Activated CD4-positive, alpha-beta memory T cell treated with anti-CD3 and anti-CD28 coated beads, Interleukin-2, amount 10 ng/mL, durations not matched to agents 7 days and 5 days (primary cell): ENCODE data around the gene FSTL4. TPM values are rescaled to one million over a fixed set of nuclear protein-coding genes. Genes with fewer than 3 reads are reported as not detected.
A peak's percentile ranks its signal among the peaks of the same experiment; 100 is the strongest.

Experiments used
- CTCF ChIA-PET: fragments of 350-600 bp; sonication (Branson Sonifier 250); formaldehyde crosslinking; loops from one replicate; lab custom pipeline; 2021; ENCODE audit warnings: antibody characterized with exemption, inconsistent platforms; lab: Charles Lee
- POLR2A ChIA-PET: fragments of 350-600 bp; sonication (Branson Sonifier 250); formaldehyde crosslinking; loops from one replicate; lab custom pipeline; 2021; ENCODE audit warnings: antibody characterized with exemption; lab: Charles Lee
- DNase-seq: peaks from one replicate; pipeline ENCODE4 v3.0.0-alpha.2; 2020
- H3K27ac Mint-ChIP-seq: one replicate; pipeline ENCODE4 v1.8.0; 2021; ENCODE audit warnings: mild to moderate bottlenecking, mixed read lengths
- H3K27me3 Mint-ChIP-seq: one replicate; pipeline ENCODE4 v1.8.0; 2021; ENCODE audit warnings: mixed read lengths
- H3K36me3 Mint-ChIP-seq: one replicate; pipeline ENCODE4 v1.8.0; 2021; ENCODE audit warnings: low read depth, mixed read lengths
- H3K4me1 Mint-ChIP-seq: one replicate; pipeline ENCODE4 v1.8.0; 2021; ENCODE audit warnings: mixed read lengths
- H3K4me3 Mint-ChIP-seq: one replicate; pipeline ENCODE4 v1.8.0; 2021; ENCODE audit warnings: mild to moderate bottlenecking, mixed read lengths
- H3K9me3 Mint-ChIP-seq: one replicate; pipeline ENCODE4 v1.8.0; 2021; ENCODE audit warnings: mixed read lengths
- total RNA-seq, 2 experiments: library from RNA; stranded (reverse); gene quantifications; one replicate each; pipeline ENCODE4 v1.2.3, GENCODE V29; 2021

FSTL4 gene
- total RNA-seq, 2 experiments from 2014 or later = not detected

DNA sequence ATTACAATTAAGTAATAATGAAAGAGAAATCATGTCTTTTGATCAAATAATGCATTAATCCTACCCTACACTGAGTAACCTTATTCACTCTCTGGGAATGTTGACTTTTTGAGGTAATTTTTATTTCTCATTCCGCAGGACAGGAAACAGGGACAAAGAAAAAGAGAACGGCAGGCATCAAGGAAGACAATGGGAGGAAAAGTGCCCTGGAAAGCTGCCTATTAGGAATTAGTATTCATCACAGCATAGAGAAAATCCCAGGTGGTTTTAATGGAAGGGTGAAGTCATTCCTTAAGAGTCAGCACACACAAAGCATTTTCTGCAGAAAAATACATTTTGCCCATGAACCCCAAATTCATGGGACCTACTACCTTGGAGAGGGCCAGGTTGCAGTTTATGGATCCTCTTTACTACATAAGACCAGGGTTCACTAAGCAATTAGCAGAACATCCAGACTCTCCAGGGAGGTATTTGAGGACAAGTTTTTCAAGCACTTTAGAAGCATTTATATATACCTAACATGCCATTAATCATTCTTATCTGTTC is 9.4 kb downstream of the FSTL4 start:
- no peaks in the 10 kb centered on the region for H3K4me1 Mint-ChIP-seq
- H3K9me3 Mint-ChIP-seq = no peaks in the 10 kb centered on the region
- H3K4me3 Mint-ChIP-seq = no peak overlapping the region
- CTCF ChIA-PET = no interaction called here
- no peaks in the 10 kb centered on the region for H3K36me3 Mint-ChIP-seq
- POLR2A ChIA-PET = no interaction called here
- no peak overlapping the region for H3K27ac Mint-ChIP-seq
- peaks cover 12% of the 10 kb centered on the region for H3K27me3 Mint-ChIP-seq
- no peak for DNase-seq

DNA sequence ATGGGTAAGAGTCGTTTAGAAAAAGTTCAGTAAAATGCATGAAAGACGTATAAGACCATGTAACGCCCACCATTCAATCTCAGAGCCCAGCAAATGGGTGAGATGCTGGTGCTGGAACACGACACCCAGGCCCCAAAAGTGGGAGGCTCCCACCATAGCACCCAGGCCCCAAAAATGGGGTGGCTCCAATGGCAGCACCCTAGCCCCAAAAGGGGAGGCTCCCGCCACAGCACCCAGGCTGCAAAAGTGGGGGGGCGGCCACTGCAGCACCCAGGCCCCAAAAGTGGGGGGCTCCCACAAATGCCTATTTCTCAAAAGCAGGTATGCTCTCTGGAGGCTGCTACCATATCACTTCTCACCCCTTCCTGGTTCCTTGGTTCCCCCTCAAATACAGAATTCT is 12.7 kb downstream of the FSTL4 start:
- Mint-ChIP-seq H3K4me1 (no peaks in the 10 kb centered on the region), H3K36me3 (no peaks in the 10 kb centered on the region), H3K27ac (no peak overlapping the region), H3K27me3 (peaks cover 16% of the 10 kb centered on the region), H3K9me3 (no peaks in the 10 kb centered on the region), H3K4me3 (no peak overlapping the region)
- ChIA-PET CTCF (no interaction called here), POLR2A (no interaction called here)
- DNase-seq = no peak

DNA sequence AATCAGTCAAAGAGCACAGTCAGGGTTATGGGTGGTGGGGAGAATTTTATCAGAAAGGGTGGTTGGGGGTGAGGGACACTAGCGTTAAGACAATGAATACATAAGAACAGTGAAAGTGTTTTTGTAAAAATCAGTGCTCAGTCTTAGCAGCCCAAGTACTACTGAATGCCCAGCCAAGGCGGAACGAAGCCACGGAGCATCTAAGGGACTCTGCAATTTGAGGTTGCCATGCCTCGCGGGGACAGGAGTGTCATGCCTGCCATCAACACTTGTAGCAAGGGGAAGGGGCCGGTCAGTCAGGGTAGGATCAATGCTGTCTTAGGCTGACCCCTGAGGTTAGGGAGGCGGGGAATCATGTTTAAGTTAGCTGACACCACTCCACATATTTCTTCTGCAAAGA is 13.3 kb downstream of the FSTL4 start:
- no peak overlapping the region for H3K27ac Mint-ChIP-seq
- peaks cover 11% of the 10 kb centered on the region for H3K27me3 Mint-ChIP-seq
- CTCF ChIA-PET = no interaction called here
- H3K36me3 Mint-ChIP-seq = no peaks in the 10 kb centered on the region
- H3K9me3 Mint-ChIP-seq = no peaks in the 10 kb centered on the region
- POLR2A ChIA-PET = no interaction called here
- no peaks in the 10 kb centered on the region for H3K4me1 Mint-ChIP-seq
- no peak for DNase-seq
- H3K4me3 Mint-ChIP-seq = no peak overlapping the region

DNA sequence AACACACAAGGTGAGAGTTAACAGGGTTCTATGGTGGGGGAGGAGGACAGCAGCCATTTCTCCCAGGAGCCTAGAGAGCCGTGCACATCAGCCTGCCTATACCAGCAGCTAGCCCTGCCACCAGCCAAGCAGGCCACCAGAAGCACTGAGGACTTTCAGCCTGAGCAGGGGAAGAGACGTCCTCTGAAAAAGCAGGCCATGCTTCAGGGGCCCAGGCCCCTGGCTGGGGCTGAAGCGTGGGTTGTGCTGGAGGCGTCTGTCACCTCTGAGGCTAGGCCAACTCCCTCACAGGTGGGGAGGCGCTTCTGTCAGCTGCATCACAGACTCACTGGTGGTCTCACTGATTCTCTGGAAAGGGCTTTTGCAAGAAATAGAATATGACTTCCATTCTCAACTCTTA is 16.3 kb downstream of the FSTL4 start:
- Mint-ChIP-seq H3K27me3 (peaks cover 9% of the 10 kb centered on the region), H3K4me1 (no peaks in the 10 kb centered on the region), H3K4me3 (no peak overlapping the region), H3K27ac (no peak overlapping the region), H3K9me3 (no peaks in the 10 kb centered on the region), H3K36me3 (no peaks in the 10 kb centered on the region)
- POLR2A ChIA-PET = no interaction called here
- CTCF ChIA-PET = no interaction called here
- no peak for DNase-seq

DNA sequence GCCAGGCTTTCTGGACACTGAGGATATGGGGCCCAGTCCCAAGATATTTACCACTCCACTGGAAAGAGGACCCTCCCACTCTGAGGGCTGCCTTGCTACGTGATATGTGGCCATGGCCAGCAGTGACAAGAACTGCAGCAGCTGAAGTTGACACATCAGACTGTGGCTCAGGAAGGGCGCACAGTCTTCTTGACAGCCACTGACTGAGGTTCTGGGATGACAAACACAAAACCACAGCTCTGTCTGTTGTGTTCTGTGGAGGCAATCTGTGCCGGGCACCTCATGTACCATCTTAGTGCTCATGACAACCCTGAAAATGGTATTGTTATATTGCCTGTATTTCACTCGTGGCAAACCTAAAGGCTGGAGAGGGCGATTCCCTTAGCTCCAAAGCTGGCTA is 16.9 kb downstream of the FSTL4 start:
- no peak for DNase-seq
- Mint-ChIP-seq H3K4me3 (no peak overlapping the region), H3K27ac (no peak overlapping the region), H3K27me3 (peaks cover 8% of the 10 kb centered on the region), H3K9me3 (no peaks in the 10 kb centered on the region), H3K36me3 (no peaks in the 10 kb centered on the region), H3K4me1 (no peaks in the 10 kb centered on the region)
- POLR2A ChIA-PET = no interaction called here
- CTCF ChIA-PET = no interaction called here

DNA sequence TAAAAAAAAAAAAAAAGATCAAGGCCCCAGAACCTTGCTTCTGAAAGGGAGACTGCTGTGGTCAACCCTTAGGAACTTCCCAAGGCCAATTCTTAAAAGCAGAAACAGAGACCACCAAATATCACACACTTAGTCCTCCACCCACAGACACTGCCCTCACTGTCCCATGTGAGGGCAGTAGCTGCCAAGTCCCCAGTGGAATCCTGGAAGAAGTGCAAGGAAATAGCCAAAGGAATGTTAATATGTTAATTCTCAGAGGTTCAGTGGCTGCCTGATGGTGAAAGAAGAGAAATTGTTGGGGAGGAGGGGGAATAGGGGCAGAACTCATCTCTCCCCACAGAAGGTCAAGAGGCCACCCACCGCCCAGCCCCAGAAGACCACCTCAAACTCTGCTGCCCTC is 23.1 kb downstream of the FSTL4 start:
- CTCF ChIA-PET = no interaction called here
- Mint-ChIP-seq H3K27ac (no peak overlapping the region), H3K9me3 (no peaks in the 10 kb centered on the region), H3K4me1 (no peaks in the 10 kb centered on the region), H3K36me3 (no peaks in the 10 kb centered on the region), H3K27me3 (peaks cover 4% of the 10 kb centered on the region), H3K4me3 (no peak overlapping the region)
- POLR2A ChIA-PET = no interaction called here
- no peak for DNase-seq

GRCh38 chr5:133582971-133583370 is 29.4 kb downstream of the FSTL4 start:
- CTCF ChIA-PET = no interaction called here
- no peaks in the 10 kb centered on the region for H3K36me3 Mint-ChIP-seq

GRCh38 chr5:133581918-133582317 is 30.4 kb downstream of the FSTL4 start:
- DNase-seq = no peak
- no peak overlapping the region for H3K4me3 Mint-ChIP-seq
- no peaks in the 10 kb centered on the region for H3K9me3 Mint-ChIP-seq
- CTCF ChIA-PET = no interaction called here
- H3K27ac Mint-ChIP-seq = no peak overlapping the region
- peaks cover 3% of the 10 kb centered on the region for H3K27me3 Mint-ChIP-seq
- H3K4me1 Mint-ChIP-seq = no peaks in the 10 kb centered on the region
- H3K36me3 Mint-ChIP-seq = no peaks in the 10 kb centered on the region
- POLR2A ChIA-PET = no interaction called here

More at GRCh38 chr5:133582971-133583370, 29.4 kb downstream of the FSTL4 start:
- no peak for DNase-seq
- H3K27ac Mint-ChIP-seq = no peak overlapping the region
- POLR2A ChIA-PET = no interaction called here
- H3K4me1 Mint-ChIP-seq = no peaks in the 10 kb centered on the region
- H3K27me3 Mint-ChIP-seq = no peaks in the 10 kb centered on the region
- no peak overlapping the region for H3K4me3 Mint-ChIP-seq
- no peaks in the 10 kb centered on the region for H3K9me3 Mint-ChIP-seq

DNA sequence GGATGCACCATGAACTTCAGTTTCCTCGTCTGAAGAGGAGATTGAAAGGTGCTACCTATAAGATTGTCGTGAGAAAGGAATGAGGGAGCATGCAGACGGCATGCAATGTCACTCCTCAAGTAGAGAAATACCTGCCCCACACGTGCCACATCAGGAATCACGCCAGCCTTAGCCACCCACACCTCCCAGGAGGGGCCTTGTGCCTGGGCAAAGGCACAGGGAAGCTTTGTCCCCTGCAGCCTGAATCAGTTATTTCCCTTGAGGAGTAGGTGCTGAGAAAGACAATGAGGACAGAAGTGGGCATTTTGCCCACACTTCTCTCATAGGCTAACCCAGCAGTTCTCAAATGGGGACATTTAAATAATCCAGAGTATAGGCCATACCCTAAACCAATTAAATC is 31.0 kb downstream of the FSTL4 start:
- Mint-ChIP-seq H3K36me3 (no peaks in the 10 kb centered on the region), H3K9me3 (no peaks in the 10 kb centered on the region), H3K27me3 (peaks cover 5% of the 10 kb centered on the region), H3K4me3 (no peak overlapping the region), H3K4me1 (no peaks in the 10 kb centered on the region), H3K27ac (no peak overlapping the region)
- no peak for DNase-seq
- ChIA-PET POLR2A (no interaction called here), CTCF (no interaction called here)

DNA sequence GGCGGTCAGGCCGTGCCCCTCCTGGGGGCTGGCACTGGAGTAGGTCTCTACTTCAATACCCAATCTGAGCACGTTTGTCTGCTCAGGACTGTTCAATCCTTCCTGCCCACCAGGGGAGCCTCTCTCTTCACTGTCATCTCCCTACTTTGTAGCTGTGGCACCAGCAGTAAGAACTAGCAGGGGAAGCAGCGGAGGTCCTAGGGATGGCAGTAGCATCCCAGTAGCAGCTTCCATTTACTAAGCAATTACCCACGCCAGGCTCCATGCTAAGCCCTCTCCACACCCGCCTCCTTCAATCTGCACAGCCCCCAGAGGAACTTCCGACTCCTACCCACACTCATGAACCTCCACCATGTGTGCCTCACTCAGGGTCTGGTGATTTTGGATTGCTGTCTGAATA is 31.7 kb downstream of the FSTL4 start:
- peaks cover 8% of the 10 kb centered on the region for H3K27me3 Mint-ChIP-seq
- H3K4me3 Mint-ChIP-seq = no peak overlapping the region
- ChIA-PET CTCF (no interaction called here), POLR2A (no interaction called here)
- H3K9me3 Mint-ChIP-seq = no peaks in the 10 kb centered on the region
- H3K27ac Mint-ChIP-seq = no peak overlapping the region
- no peak for DNase-seq
- no peaks in the 10 kb centered on the region for H3K4me1 Mint-ChIP-seq
- no peaks in the 10 kb centered on the region for H3K36me3 Mint-ChIP-seq

DNA sequence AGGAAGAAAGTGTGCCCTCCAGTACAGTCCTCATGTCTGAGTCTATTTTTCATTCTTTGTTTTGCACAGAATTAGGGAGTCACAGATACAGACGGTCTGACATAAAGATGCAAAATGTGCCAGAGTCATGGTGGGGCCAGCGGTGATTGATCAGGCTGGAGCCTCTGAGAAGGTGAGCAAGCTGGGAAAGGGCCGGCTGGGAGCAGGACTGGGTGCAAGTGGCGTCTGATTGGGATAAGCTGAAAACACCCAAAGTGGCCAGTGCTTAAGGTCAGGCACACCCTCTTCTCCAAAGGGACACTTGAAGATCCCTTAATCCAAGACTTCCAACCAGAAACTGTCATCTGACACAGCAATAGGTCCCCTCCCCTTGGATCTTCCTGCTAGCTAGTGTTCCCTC is 32.6 kb downstream of the FSTL4 start:
- H3K27ac Mint-ChIP-seq = no peak overlapping the region
- DNase-seq = no peak
- no peaks in the 10 kb centered on the region for H3K36me3 Mint-ChIP-seq
- ChIA-PET POLR2A (no interaction called here), CTCF (no interaction called here)
- no peak overlapping the region for H3K4me3 Mint-ChIP-seq
- H3K9me3 Mint-ChIP-seq = no peaks in the 10 kb centered on the region
- H3K4me1 Mint-ChIP-seq = no peaks in the 10 kb centered on the region
- peaks cover 11% of the 10 kb centered on the region for H3K27me3 Mint-ChIP-seq

GRCh38 chr5:133569347-133569746 is 43.0 kb downstream of the FSTL4 start:
- peaks cover 3% of the 10 kb centered on the region for H3K9me3 Mint-ChIP-seq
- no peaks in the 10 kb centered on the region for H3K36me3 Mint-ChIP-seq
- H3K27me3 Mint-ChIP-seq = peaks cover 30% of the 10 kb centered on the region
- H3K4me1 Mint-ChIP-seq = peaks cover 2% of the 10 kb centered on the region
- DNase-seq = no peak
- H3K27ac Mint-ChIP-seq = no peak overlapping the region
- CTCF ChIA-PET = interaction anchor here (1.2 kb wide), 1 partner anchor 16 kb away, joined by 4 read pairs; no protein-coding TSS in a partner anchor
- no peak overlapping the region for H3K4me3 Mint-ChIP-seq
- POLR2A ChIA-PET = no interaction called here

DNA sequence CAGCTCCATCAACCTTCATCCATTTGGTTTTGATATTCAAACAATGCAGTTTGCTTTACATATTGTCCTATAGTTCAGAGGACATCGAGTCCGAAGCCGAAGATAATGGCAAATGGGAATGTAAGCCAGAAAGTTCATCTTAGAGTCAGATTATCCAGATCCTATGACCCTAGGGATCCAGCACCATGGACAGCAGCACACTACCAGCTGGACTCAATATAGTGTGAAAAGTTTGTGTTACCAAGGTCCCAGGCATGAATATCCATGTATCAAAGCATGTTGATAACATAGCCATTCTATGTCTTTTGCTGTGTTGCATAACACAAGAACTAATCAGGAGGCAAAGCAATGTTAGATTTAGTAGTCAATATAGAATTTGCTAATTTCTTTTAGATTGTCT is 46.3 kb downstream of the FSTL4 start:
- ChIA-PET POLR2A (no interaction called here), CTCF (no interaction called here)
- Mint-ChIP-seq H3K36me3 (no peaks in the 10 kb centered on the region), H3K4me1 (peaks cover 2% of the 10 kb centered on the region), H3K9me3 (no peaks in the 10 kb centered on the region), H3K27ac (no peak overlapping the region), H3K4me3 (no peak overlapping the region), H3K27me3 (peaks cover 16% of the 10 kb centered on the region)
- DNase-seq = peak; percentile 33

- ChIA-PET CTCF (no interaction called here), POLR2A (no interaction called here)
- Mint-ChIP-seq H3K4me3 (no peak overlapping the region), H3K4me1 (peaks cover 2% of the 10 kb centered on the region), H3K27ac (no peak overlapping the region), H3K27me3 (peaks cover 14% of the 10 kb centered on the region), H3K9me3 (no peaks in the 10 kb centered on the region), H3K36me3 (no peaks in the 10 kb centered on the region)
- no peak for DNase-seq
Measured at GRCh38 chr5:133564921-133565565, 47.3 kb downstream of the FSTL4 start.
